GM10248 (cell line): ENCODE measurements around the gene MISFA.
"Not testable (repeated sequence)": the region's sequence is repeated elsewhere in the genome, so short reads cannot be mapped to it uniquely, and the experiment has no call there.

Experiments used
- CTCF ChIA-PET: fragments of 300-600 bp; sonication (Branson Sonifier 250); formaldehyde crosslinking; extraction: SDS; loops from one replicate; lab custom pipeline; 2021; ENCODE audit warnings: antibody characterized with exemption; lab: Yijun Ruan, JAX
- POLR2A ChIA-PET: fragments of 350-650 bp; sonication (Branson Sonifier 250); formaldehyde crosslinking; extraction: SDS; loops from one replicate; lab custom pipeline; 2020; ENCODE audit warnings: antibody characterized with exemption; lab: Yijun Ruan, JAX
- DNase-seq: peaks from one replicate; pipeline ENCODE4 v3.0.0; 2012; ENCODE audit errors: extremely low spot score
- TF ChIP-seq, protein P1 (sequence below): IDR thresholded peaks from 2 replicates; pipeline ENCODE4 v1.5.1; 2012; ENCODE audit warnings: mild to moderate bottlenecking, low read depth; ENCODE audit errors: extremely low read depth, missing control alignments, control extremely low read depth

Gene MISFA

DNA sequence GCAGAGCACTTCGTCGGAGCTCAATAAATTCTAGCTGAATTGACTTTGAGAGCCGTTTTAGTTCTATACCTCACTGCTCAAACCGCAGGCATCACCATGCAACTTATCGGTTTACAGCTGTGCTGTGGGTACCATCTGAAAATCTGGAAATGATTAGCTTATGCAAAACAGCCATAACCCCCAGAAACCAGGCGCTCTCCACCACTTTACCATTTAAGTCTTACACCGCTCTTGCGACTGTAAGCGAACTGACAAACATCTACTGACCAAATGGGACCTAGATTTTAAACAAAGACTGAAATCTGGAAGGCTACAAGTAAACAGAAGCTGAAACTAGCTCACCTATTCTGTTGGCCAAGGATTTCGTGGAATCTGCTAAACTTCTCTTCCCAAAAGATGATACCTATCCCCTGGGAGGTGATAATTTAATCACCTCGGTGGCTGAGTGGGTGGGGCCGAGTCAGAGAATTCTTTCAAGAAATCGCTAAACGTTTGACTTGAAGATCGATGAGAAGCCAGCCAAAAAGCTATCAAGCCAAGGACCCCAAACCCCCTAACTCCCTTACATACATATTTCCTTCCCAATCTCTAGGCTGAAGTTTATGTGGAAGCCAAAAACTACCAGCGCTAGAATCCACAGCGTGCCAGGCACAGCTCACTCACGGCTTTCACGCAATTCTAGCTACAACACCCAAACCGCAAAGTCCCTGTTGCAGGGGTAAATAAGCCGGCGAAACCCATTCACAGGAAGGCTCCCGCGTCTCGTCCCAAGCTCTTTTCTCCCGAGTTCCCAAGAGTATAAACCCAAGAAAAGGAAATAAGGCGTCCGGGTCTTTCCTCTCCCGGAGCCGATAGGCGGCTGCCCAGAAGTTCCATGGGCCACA, 33.9 kb downstream of the MISFA start:
- DNase-seq, result peak; percentile 55
- POLR2A ChIA-PET, result interaction anchor here (0.7 to 2.0 kb wide), 7 partner anchors 14 to 239 kb away, joined by 3 to 11 read pairs (median 3); partner anchors contain the start of genes LDHA, TMEM86A and UEVLD
- TF ChIP-seq, protein P1, sequence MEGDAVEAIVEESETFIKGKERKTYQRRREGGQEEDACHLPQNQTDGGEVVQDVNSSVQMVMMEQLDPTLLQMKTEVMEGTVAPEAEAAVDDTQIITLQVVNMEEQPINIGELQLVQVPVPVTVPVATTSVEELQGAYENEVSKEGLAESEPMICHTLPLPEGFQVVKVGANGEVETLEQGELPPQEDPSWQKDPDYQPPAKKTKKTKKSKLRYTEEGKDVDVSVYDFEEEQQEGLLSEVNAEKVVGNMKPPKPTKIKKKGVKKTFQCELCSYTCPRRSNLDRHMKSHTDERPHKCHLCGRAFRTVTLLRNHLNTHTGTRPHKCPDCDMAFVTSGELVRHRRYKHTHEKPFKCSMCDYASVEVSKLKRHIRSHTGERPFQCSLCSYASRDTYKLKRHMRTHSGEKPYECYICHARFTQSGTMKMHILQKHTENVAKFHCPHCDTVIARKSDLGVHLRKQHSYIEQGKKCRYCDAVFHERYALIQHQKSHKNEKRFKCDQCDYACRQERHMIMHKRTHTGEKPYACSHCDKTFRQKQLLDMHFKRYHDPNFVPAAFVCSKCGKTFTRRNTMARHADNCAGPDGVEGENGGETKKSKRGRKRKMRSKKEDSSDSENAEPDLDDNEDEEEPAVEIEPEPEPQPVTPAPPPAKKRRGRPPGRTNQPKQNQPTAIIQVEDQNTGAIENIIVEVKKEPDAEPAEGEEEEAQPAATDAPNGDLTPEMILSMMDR, result no peak
- CTCF ChIA-PET, result interaction anchor here (0.8 to 7.1 kb wide), 6 partner anchors 9 to 98 kb away, joined by 3 to 65 read pairs (median 5); no protein-coding TSS in a partner anchor

DNA sequence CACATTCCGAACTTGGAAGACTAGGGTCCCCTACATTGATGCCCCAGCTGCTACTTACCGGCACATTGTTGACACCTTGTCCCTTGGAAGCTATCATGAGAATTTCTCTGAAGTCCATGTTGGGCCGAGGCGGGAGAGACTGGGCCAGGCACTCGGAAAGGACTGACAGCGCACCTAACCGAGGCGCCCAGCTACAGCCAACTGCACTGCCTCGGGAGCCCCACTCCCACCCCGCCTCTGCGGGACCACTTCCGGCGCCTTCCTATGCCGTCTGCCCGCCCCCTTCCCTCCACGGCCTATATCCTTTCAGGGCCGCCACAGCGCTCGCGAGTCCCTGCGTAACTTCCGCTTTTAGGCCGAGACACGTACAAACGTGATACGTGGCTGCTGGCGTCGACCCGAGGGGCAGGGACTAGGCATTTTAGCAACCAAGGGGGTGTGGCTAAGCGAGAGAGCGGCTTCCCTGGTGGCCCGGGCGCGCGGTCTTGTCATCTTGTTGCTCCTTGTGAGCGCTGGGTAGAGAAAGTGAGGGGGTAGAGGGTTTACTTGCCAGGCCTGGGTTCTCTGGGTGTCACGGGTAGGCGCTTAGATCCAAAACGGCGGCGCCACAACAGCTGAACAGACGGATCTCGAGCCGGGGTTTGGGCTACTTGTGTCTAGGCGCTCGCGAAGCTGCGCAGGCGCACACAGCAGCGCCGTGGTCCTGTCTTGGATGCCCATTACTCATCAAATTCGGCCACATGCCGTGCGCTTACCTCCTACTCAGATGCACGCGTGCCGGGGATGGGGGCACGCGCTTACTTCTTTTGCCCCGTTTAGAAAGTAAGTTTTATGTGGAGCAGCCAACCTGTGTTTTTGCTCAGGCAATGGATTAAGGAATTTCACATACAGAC, 34.8 kb downstream of the MISFA start, which contains the start of gene SPTY2D1:
TSS of gene SPTY2D1 (minus strand) at position 203 of the 893 bp plus-strand sequence. CDS start at position 118, 85 bp downstream.
- CTCF ChIA-PET, result interaction anchor here (1.6 to 7.1 kb wide), 3 partner anchors 16 to 94 kb away, joined by 6 to 65 read pairs (median 11); no protein-coding TSS in a partner anchor
- POLR2A ChIA-PET, result interaction anchor here (1.0 to 2.0 kb wide), 5 partner anchors 15 to 240 kb away, joined by 3 to 11 read pairs (median 6); partner anchors contain the start of genes LDHA, TMEM86A and UEVLD
- peak; percentile 97 for DNase-seq
- TF ChIP-seq, protein P1, result no peak

DNA sequence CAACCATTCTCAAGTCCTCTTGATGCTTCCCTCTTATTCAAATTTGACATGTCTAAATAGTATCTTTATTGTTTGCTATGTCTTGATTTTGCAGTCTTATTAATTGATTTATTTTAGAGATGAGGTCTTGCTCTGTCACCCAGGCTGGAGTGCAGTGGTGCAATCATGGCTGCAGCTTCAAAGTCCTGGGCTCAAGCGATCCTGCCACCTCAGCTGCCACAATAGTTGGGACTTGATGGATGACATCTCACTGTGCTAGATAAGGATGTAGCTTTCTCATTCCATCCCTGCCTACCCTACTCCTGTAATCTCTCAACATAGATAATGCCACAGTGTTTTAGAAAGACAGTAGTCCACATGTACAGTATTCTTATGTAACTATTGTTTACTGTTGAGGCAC, 42.1 kb downstream of the MISFA start:
- TF ChIP-seq, protein P1, result no peak
- ChIA-PET CTCF (interaction anchor here (2.1 kb wide), 1 partner anchor 9 kb away, joined by 5 read pairs; no protein-coding TSS in a partner anchor), POLR2A (no interaction called here)
- no peak for DNase-seq

DNA sequence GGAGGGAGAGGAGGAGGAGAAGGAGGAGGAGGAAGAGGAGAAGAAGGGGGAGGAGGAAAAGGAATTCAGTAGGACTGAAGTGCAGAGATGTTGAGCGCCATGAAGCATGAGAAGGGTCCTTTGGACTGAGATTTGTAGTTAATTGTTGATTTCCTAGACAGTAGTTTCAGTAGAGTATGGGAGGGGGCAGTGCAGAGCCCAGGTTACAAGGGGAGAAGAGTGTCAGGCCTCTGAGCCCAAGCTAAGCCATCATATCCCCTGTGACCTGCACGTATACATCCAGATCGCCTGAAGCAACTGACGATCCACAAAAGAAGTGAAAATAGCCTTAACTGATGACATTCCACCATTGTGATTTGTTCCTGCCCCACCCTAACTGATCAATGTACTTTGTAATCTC, 43.4 kb downstream of the MISFA start:
- DNase-seq, CTCF ChIA-PET, POLR2A ChIA-PET: not testable (repeated sequence)

DNA sequence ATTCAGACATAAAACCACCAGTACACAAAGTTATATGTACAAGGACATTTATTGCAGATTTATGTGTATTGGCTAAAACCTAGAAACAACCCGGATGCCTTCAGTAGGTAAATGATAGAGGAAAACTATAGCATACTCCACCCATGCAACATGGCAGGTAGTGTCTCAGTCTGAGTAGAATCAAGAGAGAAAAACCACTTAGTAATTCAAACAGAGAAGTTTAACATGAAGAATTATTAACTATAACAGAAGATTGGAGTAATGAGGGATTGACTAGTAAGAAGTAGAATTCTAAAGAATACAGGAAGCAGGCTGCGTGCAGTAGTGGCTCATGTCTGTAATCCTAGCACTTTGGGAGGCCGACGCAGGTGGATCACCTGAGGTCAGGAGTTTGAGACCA, 50.8 kb downstream of the MISFA start:
- ChIA-PET POLR2A (no interaction called here), CTCF (interaction anchor here (0.7 to 3.5 kb wide), 7 partner anchors 9 to 535 kb away, joined by 3 to 15 read pairs (median 5); partner anchors contain the start of gene SPTY2D1)
- TF ChIP-seq, protein P1, result no peak
- DNase-seq, result no peak

DNA sequence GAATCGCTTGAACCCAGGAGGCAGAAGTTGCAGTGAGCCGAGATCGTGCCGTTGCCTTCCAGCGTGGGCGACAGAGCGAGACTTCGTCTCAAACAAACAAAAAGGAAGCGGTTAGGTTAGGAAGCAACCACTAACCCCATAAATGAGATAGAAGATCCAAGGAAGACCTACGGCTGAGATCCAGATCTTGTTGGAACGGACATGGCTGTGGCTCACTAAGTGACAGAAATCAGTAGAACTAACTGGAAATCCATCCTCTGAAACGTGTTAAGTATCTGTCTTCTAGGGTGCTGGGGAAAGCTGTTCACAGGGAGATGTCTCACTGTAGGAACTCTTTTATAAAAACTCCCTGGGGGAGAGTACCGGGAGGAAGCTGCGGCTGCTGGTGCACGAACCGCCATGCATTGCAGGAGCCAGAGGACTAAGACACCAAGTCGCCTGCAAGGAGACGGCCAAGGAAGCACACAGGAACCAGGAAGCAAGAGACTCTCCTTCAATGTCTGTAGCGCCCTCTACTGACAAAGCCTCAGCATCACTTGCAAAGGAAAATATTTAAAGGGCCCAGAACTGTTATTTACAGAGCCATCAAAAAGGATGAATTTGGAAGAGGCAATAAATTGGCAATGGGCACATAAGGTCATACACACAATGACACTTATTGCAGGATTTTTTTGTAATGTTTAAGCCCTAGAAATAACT, 51.4 kb downstream of the MISFA start:
- POLR2A ChIA-PET, result no interaction called here

More for the DNA sequence above, 51.4 kb downstream of the MISFA start:
- CTCF ChIA-PET, result interaction anchor here (1.0 to 3.5 kb wide), 7 partner anchors 9 to 111 kb away, joined by 3 to 15 read pairs (median 5); partner anchors contain the start of gene SPTY2D1
- TF ChIP-seq, protein P1, result peak; percentile 62
- peak; percentile 70 for DNase-seq
